Measurements from ENCODE around the gene SDF4. TPM values are rescaled to one million over a fixed set of nuclear protein-coding genes. Genes with fewer than 3 reads are reported as not detected.

The SDF4 gene
- total RNA-seq, 1 experiment from 2014 or later, result 139 TPM

GRCh38 chr1:1223891-1224290 lies 7.9 kb downstream of the SDF4 start:
- no peak overlapping the region for H3K27ac ChIP-seq
- no peaks in the 10 kb centered on the region for H3K9me2 ChIP-seq (ENCODE audit: insufficient read depth)
- ChIA-PET POLR2A (ENCODE audit: unreplicated experiment) (no interaction called here), CTCF (no interaction called here)
- TF ChIP-seq CTCF (conservative IDR thresholded peaks at IDR 0.05) (no peak), EZH2 (IDR thresholded peaks at IDR 0.05; ENCODE audit: low read depth) (no peak)
- intact Hi-C loops (cut with micrococcal nuclease; ENCODE audit: unreplicated experiment), result no loop called here
- H3K4me2 ChIP-seq, result no peak overlapping the region
- no peak overlapping the region for H2AFZ ChIP-seq
- H3K27me3 ChIP-seq (ENCODE audit: insufficient read depth, low read depth), result no peaks in the 10 kb centered on the region
- no peaks in the 10 kb centered on the region; the same call in 1 of the 2 replicates for H3K36me3 ChIP-seq (ENCODE audit: low read depth)
- no peak overlapping the region for H3K4me3 ChIP-seq
- peaks cover 26% of the 10 kb centered on the region for H3K79me2 ChIP-seq (ENCODE audit: low read depth)
- no TSS peak for BruUV-seq (replicated peaks)
- no peaks in the 10 kb centered on the region for H3K9me3 ChIP-seq (ENCODE audit: insufficient read depth, low read depth)
- H3K4me1 ChIP-seq (replicated peaks; ENCODE audit: insufficient read depth), result no peaks in the 10 kb centered on the region
- no peak for DNase-seq
- peaks cover 17% of the 10 kb centered on the region for H4K20me1 ChIP-seq (ENCODE audit: insufficient read depth)
- no peaks in the 10 kb centered on the region for H3F3A ChIP-seq (ENCODE audit: insufficient read depth, low read depth)

GRCh38 chr1:1223321-1223720 lies 8.5 kb downstream of the SDF4 start:
- TF ChIP-seq CTCF (conservative IDR thresholded peaks at IDR 0.05), result no peak
- no peaks in the 10 kb centered on the region for H3K9me2 ChIP-seq (ENCODE audit: insufficient read depth)
- H3K36me3 ChIP-seq (ENCODE audit: low read depth), result no peaks in the 10 kb centered on the region; the same call in 1 of the 2 replicates
- H4K20me1 ChIP-seq (ENCODE audit: insufficient read depth), result peaks cover 13% of the 10 kb centered on the region
- POLR2A ChIA-PET (ENCODE audit: unreplicated experiment), result no interaction called here
- no peak overlapping the region for H3K4me2 ChIP-seq
- no TSS peak for BruUV-seq (replicated peaks)
- H2AFZ ChIP-seq, result no peak overlapping the region
- no peak overlapping the region for H3K4me3 ChIP-seq
- intact Hi-C loops (cut with micrococcal nuclease; ENCODE audit: unreplicated experiment), result no loop called here
- no peaks in the 10 kb centered on the region for H3K9me3 ChIP-seq (ENCODE audit: insufficient read depth, low read depth)
- DNase-seq, result no peak
- H3K27ac ChIP-seq, result no peak overlapping the region
- CTCF ChIA-PET, result no interaction called here
- peaks cover 21% of the 10 kb centered on the region for H3K79me2 ChIP-seq (ENCODE audit: low read depth)
- peaks cover 4% of the 10 kb centered on the region; the same call in 1 of the 2 replicates for H3F3A ChIP-seq (ENCODE audit: insufficient read depth, low read depth)
- H3K27me3 ChIP-seq (ENCODE audit: insufficient read depth, low read depth), result no peaks in the 10 kb centered on the region
- no peaks in the 10 kb centered on the region for H3K4me1 ChIP-seq (replicated peaks; ENCODE audit: insufficient read depth)

DNA sequence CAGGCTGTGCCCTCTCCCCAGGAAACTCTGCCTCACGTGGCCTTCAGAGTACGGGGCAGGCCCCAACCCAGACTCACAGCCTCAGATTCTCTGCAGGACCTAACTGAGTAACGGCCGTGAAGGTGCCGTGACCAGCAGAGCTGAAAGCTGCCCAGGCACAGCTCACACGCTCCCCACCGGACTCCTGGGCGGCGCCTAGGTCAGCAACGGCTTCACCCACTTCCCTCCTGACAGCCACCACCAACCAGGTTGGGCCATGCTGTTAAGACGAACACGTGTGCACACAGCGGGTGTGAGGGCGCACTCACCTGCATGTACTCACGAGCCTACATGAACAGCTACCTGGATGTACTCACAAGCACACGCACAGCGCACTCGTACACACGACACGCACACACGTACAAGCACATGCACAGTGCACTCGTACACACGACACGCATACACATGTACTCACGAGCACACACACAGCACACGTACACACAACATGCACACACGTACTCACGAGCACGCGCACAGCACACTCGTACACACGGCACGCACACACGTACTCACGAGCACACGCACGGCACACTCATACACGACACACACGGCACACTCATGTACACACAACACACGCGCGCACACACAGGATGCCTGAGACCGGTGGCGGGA lies 9.1 kb downstream of the SDF4 start:
- Histone ChIP-seq H4K20me1 (ENCODE audit: insufficient read depth) (peaks cover 11% of the 10 kb centered on the region), H3K27ac (no peak overlapping the region), H3F3A (ENCODE audit: insufficient read depth, low read depth) (peaks cover 6% of the 10 kb centered on the region; the same call in 1 of the 2 replicates), H3K79me2 (ENCODE audit: low read depth) (peaks cover 14% of the 10 kb centered on the region; the same call in 1 of the 2 replicates), H3K4me2 (no peak overlapping the region), H3K4me1 (replicated peaks; ENCODE audit: insufficient read depth) (no peaks in the 10 kb centered on the region), H3K4me3 (no peak overlapping the region), H3K9me2 (ENCODE audit: insufficient read depth) (no peaks in the 10 kb centered on the region), H3K36me3 (ENCODE audit: low read depth) (no peaks in the 10 kb centered on the region; the same call in 1 of the 2 replicates), H3K9me3 (ENCODE audit: insufficient read depth, low read depth) (no peaks in the 10 kb centered on the region), H2AFZ (no peak overlapping the region), H3K27me3 (ENCODE audit: insufficient read depth, low read depth) (no peaks in the 10 kb centered on the region)
- BruUV-seq (replicated peaks), result no TSS peak
- no peak for TF ChIP-seq EZH2 (IDR thresholded peaks at IDR 0.05; ENCODE audit: low read depth)
- TF ChIP-seq CTCF (conservative IDR thresholded peaks at IDR 0.05), result no peak
- DNase-seq, result no peak
- POLR2A ChIA-PET (ENCODE audit: unreplicated experiment), result no interaction called here
- CTCF ChIA-PET, result no interaction called here
- intact Hi-C loops (cut with micrococcal nuclease; ENCODE audit: unreplicated experiment), result no loop called here
